SKM-1 (cell line): Measurements from ENCODE around the gene ATP2C2.

ENCODE experiments used
- DNase-seq: peaks from one replicate; lab custom pipeline; 2025; ENCODE audit not compliant: unreplicated experiment; lab: John Stamatoyannopoulos, UW

ATP2C2 gene

GRCh38 chr16:84361546-84361945, 6.8 kb upstream of the ATP2C2 start:
- DNase-seq: no peak

GRCh38 chr16:84362471-84362941, 5.8 kb upstream of the ATP2C2 start:
- no peak for DNase-seq

GRCh38 chr16:84366208-84366607, 2.1 kb upstream of the ATP2C2 start:
- DNase-seq: no peak

GRCh38 chr16:84367297-84367680, 1.0 kb upstream of the ATP2C2 start:
- no peak for DNase-seq

GRCh38 chr16:84367750-84368307, 509 bp upstream of the ATP2C2 start:
- DNase-seq: no peak

- DNase-seq: no peak
Observed at GRCh38 chr16:84369105-84369504, 767 bp downstream of the ATP2C2 start.

GRCh38 chr16:84369938-84370627, 1.7 kb downstream of the ATP2C2 start:
- no peak for DNase-seq

- DNase-seq: no peak
Observed at GRCh38 chr16:84370723-84371552, 2.6 kb downstream of the ATP2C2 start.

GRCh38 chr16:84371553-84371865, 3.2 kb downstream of the ATP2C2 start:
- DNase-seq: no peak

GRCh38 chr16:84373907-84374489, 5.7 kb downstream of the ATP2C2 start:
- no peak for DNase-seq

GRCh38 chr16:84378099-84378498, 9.8 kb downstream of the ATP2C2 start:
- DNase-seq: no peak

- no peak for DNase-seq
Observed at GRCh38 chr16:84378567-84378966, 10.2 kb downstream of the ATP2C2 start.

GRCh38 chr16:84379008-84379708, 10.8 kb downstream of the ATP2C2 start:
- DNase-seq: no peak

- DNase-seq: no peak
Observed at GRCh38 chr16:84379709-84380362, 11.5 kb downstream of the ATP2C2 start.

GRCh38 chr16:84380405-84380804, 12.1 kb downstream of the ATP2C2 start:
- peak; percentile 24 for DNase-seq

GRCh38 chr16:84382396-84382795, 14.1 kb downstream of the ATP2C2 start:
- no peak for DNase-seq

- DNase-seq: no peak
Observed at GRCh38 chr16:84383106-84383505, 14.8 kb downstream of the ATP2C2 start.

- DNase-seq: no peak
Observed at GRCh38 chr16:84386047-84386446, 17.7 kb downstream of the ATP2C2 start.

GRCh38 chr16:84387021-84387420, 18.7 kb downstream of the ATP2C2 start:
- DNase-seq: no peak

- DNase-seq: no peak
Observed at GRCh38 chr16:84390131-84390785, 21.9 kb downstream of the ATP2C2 start.
